Activated T-helper 1 cell treated with anti-CD3 and anti-CD28 coated beads, Interleukin-2, amount 50 U/mL, for 16 hours (primary cell): ENCODE results near the gene SLC12A1.

Experiments
- DNase-seq, 2 donors: peaks; one replicate each; pipeline ENCODE4 v3.0.0-alpha.2; 2020; ENCODE audit warnings: low read depth in 1 of 2, low spot score in 1 of 2

The SLC12A1 gene

GRCh38 chr15:48205981-48206380 lies at the start of gene SLC12A1:
TSS of gene SLC12A1 (plus strand) at chr15:48206302. CDS start at chr15:48207720, 1,418 bp downstream.
- no peak for DNase-seq

GRCh38 chr15:48168616-48169015 lies 37.5 kb upstream of the SLC12A1 start:
- no peak for DNase-seq

- DNase-seq: no peak
These were observed 35.1 kb upstream of the SLC12A1 start for GRCh38 chr15:48170981-48171380.

GRCh38 chr15:48175126-48175525 lies 31.0 kb upstream of the SLC12A1 start:
- DNase-seq: no peak

- no peak for DNase-seq
These were observed 30.0 kb upstream of the SLC12A1 start for GRCh38 chr15:48176112-48176511.

- no peak for DNase-seq
These were observed 29.1 kb upstream of the SLC12A1 start for GRCh38 chr15:48176957-48177356.

- no peak for DNase-seq
These were observed 28.7 kb upstream of the SLC12A1 start for GRCh38 chr15:48177383-48177765.

- DNase-seq: peak; percentile 17 to 20
These were observed 28.1 kb upstream of the SLC12A1 start, which contains the start of gene MYEF2 for GRCh38 chr15:48177766-48178647. TSS of gene MYEF2 (minus strand) at chr15:48178295. CDS start at chr15:48178237, 58 bp downstream.

- no peak for DNase-seq
These were observed 27.5 kb upstream of the SLC12A1 start for GRCh38 chr15:48178648-48178931.

- DNase-seq: no peak
These were observed 23.4 kb upstream of the SLC12A1 start for GRCh38 chr15:48182749-48183148.

GRCh38 chr15:48185529-48185928 lies 20.6 kb upstream of the SLC12A1 start:
- no peak for DNase-seq

- DNase-seq: no peak
These were observed 19.8 kb upstream of the SLC12A1 start for GRCh38 chr15:48186271-48186670.

- no peak for DNase-seq
These were observed 15.0 kb upstream of the SLC12A1 start for GRCh38 chr15:48190932-48191573.

- no peak for DNase-seq
These were observed 14.4 kb upstream of the SLC12A1 start, which contains the start of gene CTXN2 for GRCh38 chr15:48191574-48192225. TSS of gene CTXN2 (plus strand) at chr15:48191665. CDS start at chr15:48201301, 9,636 bp downstream.

- no peak for DNase-seq
These were observed 4.0 kb upstream of the SLC12A1 start for GRCh38 chr15:48202068-48202467.

GRCh38 chr15:48221261-48221660 lies 15.2 kb downstream of the SLC12A1 start:
- DNase-seq: no peak

- DNase-seq: no peak
These were observed 15.8 kb downstream of the SLC12A1 start for GRCh38 chr15:48221885-48222284.

- no peak for DNase-seq
These were observed 16.5 kb downstream of the SLC12A1 start for GRCh38 chr15:48222627-48223026.

GRCh38 chr15:48225771-48226170 lies 19.7 kb downstream of the SLC12A1 start:
- DNase-seq: no peak

- no peak for DNase-seq
These were observed 24.4 kb downstream of the SLC12A1 start for GRCh38 chr15:48230498-48230897.

- no peak for DNase-seq
These were observed 27.1 kb downstream of the SLC12A1 start for GRCh38 chr15:48233246-48233645.

GRCh38 chr15:48239334-48239733 lies 33.2 kb downstream of the SLC12A1 start:
- DNase-seq: no peak
